HepG2 (cell line): ENCODE measurements around the gene SPACDR. TPM values are rescaled to one million over a fixed set of nuclear protein-coding genes. Genes with fewer than 3 reads are reported as not detected.

Source experiments
- ARID2 ChIP-seq: sonication (generic); formaldehyde crosslinking; IDR thresholded peaks from 2 replicates; pipeline ENCODE4 v1.8.1; 2022; ENCODE audit warnings: mild to moderate bottlenecking, missing genetic modification reagents, borderline replicate concordance
- ARNTL ChIP-seq: sonication (generic); formaldehyde crosslinking; IDR thresholded peaks from 2 replicates; pipeline ENCODE4 v1.4.0; 2020; ENCODE audit warnings: mild to moderate bottlenecking, missing genetic modification reagents
- CC2D1A ChIP-seq: sonication (generic); formaldehyde crosslinking; IDR thresholded peaks from 2 replicates; pipeline ENCODE4 v1.8.1; 2023; ENCODE audit warnings: mild to moderate bottlenecking, missing genetic modification reagents
- KLF16 ChIP-seq, 2 experiments: sonication (generic) in 1 of 2; formaldehyde crosslinking in 1 of 2; IDR thresholded peaks; 2 replicates each; pipeline versions ENCODE4 v1.6.1 to v1.8.0; 2016 to 2023; ENCODE audit warnings: missing genetic modification reagents in 2 of 2, missing compliant biosample characterization in 1 of 2
- PRDM15 ChIP-seq: sonication (generic); formaldehyde crosslinking; IDR thresholded peaks from 2 replicates; pipeline ENCODE4 v1.4.0; 2020; ENCODE audit warnings: missing genetic modification reagents
- RAD21 ChIP-seq: fragments of 450-650 bp; formaldehyde crosslinking; IDR thresholded peaks from 2 replicates; pipeline ENCODE4 v1.5.0; 2020; ENCODE audit warnings: mild to moderate bottlenecking
- RAD51 ChIP-seq: fragments of 450-650 bp; IDR thresholded peaks from 2 replicates; pipeline ENCODE4 v1.6.1; 2016; ENCODE audit warnings: borderline replicate concordance
- RELA ChIP-seq: sonication (generic); formaldehyde crosslinking; IDR thresholded peaks from 2 replicates; pipeline ENCODE4 v1.4.0; 2020; ENCODE audit warnings: missing genetic modification reagents
- SRY ChIP-seq: sonication (generic); formaldehyde crosslinking; IDR thresholded peaks from 2 replicates; pipeline ENCODE4 v1.8.0; 2022; ENCODE audit warnings: mild to moderate bottlenecking, missing genetic modification reagents
- THYN1 ChIP-seq: sonication (generic); formaldehyde crosslinking; IDR thresholded peaks from 2 replicates; pipeline ENCODE4 v1.8.1; 2023; ENCODE audit warnings: low read depth, mild to moderate bottlenecking, moderate library complexity, missing genetic modification reagents, borderline replicate concordance
- ZBTB40 ChIP-seq, 2 experiments: fragments of 450-650 bp in 1 of 2; sonication (generic) in 1 of 2; formaldehyde crosslinking in 1 of 2; IDR thresholded peaks; 2 replicates each; pipeline versions ENCODE4 v1.6.1 to v1.8.0; 2016 to 2022; ENCODE audit warnings: antibody characterized with exemption in 1 of 2, mild to moderate bottlenecking in 1 of 2, missing genetic modification reagents in 1 of 2
- ZEB1 ChIP-seq: IDR thresholded peaks from 2 replicates; pipeline ENCODE4 v1.6.1; 2012; ENCODE audit warnings: mild to moderate bottlenecking, low read depth, inconsistent platforms; ENCODE audit not compliant: insufficient replicate concordance
- ZNF597 ChIP-seq: sonication (generic); formaldehyde crosslinking; IDR thresholded peaks from 2 replicates; pipeline ENCODE4 v1.5.0; 2020; ENCODE audit warnings: missing genetic modification reagents
- ZNF720 ChIP-seq: sonication (generic); formaldehyde crosslinking; IDR thresholded peaks from 2 replicates; pipeline ENCODE4 v1.4.0; 2020; ENCODE audit warnings: missing genetic modification reagents
- polyA plus RNA-seq, 8 experiments: library from polyadenylated mRNA; depleted of rRNA in 3 of 8; stranded (reverse) in 7 of 8; unstranded in 1 of 8; fragments of >200 nt; fragmentation: Illumina TruSeq in 4 of 8; extraction: Trizol in 4 of 8; gene quantifications; 2 replicates each; pipeline versions ENCODE4 v1.2.1 to v1.2.3, GENCODE V29; 2011 to 2016; ENCODE audit warnings: low read depth in 4 of 8, missing spikeins in 1 of 8, mixed read lengths in 1 of 8; ENCODE audit not compliant: insufficient read depth in 1 of 8
- total RNA-seq, 5 experiments: library from RNA; depleted of rRNA; stranded (reverse); fragments of >200 nt; fragmentation: Illumina TruSeq; extraction: Trizol; gene quantifications; 2 replicates each; pipeline ENCODE4 v1.2.3, GENCODE V29; 2016; ENCODE audit warnings: low read depth in 1 of 5

SPACDR gene
- total and polyA plus RNA-seq, 2 of the 13 experiments (the other 11 are each of a cell fraction or from before 2014, with no cell fraction given), result 0.41 TPM; not detected in 1

GRCh38 chr7:100428199-100428966 lies 35.7 kb downstream of the SPACDR start, which contains the start of gene ZCWPW1 (continued):
- TF ChIP-seq ZBTB40 (IDR thresholded peaks at IDR 0.05), result no peak
- peak; percentile 48; the same call in 1 of the 2 replicates for TF ChIP-seq ZBTB40 (CRISPR knock-in tag; IDR thresholded peaks at IDR 0.05)
- TF ChIP-seq ZNF597 (CRISPR knock-in tag), result peak; percentile 87; the same call in 1 of the 2 replicates
- TF ChIP-seq THYN1 (CRISPR knock-in tag), result no peak
- TF ChIP-seq ZNF720 (CRISPR knock-in tag), result no peak
- no peak for TF ChIP-seq RAD51
- TF ChIP-seq RELA (CRISPR knock-in tag), result no peak
- peak; percentile 53; the same call in 1 of the 2 replicates for TF ChIP-seq ARNTL (CRISPR knock-in tag)
- TF ChIP-seq ARID2 (CRISPR knock-in tag), result 0 out of 2 replicates have a peak, but pooled peaks have one; percentile 60
- TF ChIP-seq PRDM15, result peak; percentile 66
- no peak for TF ChIP-seq ZEB1
- TF ChIP-seq KLF16 (CRISPR knock-in tag; IDR thresholded peaks at IDR 0.05), result peak; percentile 80 to 82; a peak in 2 of 4 replicates
- TF ChIP-seq RAD21 (CRISPR knock-in tag), result peak; percentile 15; the same call in 1 of the 2 replicates
- TF ChIP-seq SRY (CRISPR knock-in tag), result no peak
- TF ChIP-seq CC2D1A (CRISPR knock-in tag), result no peak
